Gastroesophageal sphincter (tissue), 4 donors: Measurements from ENCODE around the gene GMIP. TPM values are rescaled to one million over a fixed set of nuclear protein-coding genes. Genes with fewer than 3 reads are reported as not detected.

ENCODE experiments used
- ATAC-seq: fragments of 150-250 bp; one replicate; pipeline ENCODE4 v1.9.1; 2016; ENCODE audit warnings: mild to moderate bottlenecking, moderate library complexity
- H3K27ac ChIP-seq, 4 donors: fragments of 200-600 bp; sonication (generic) in 3 of 4; 1 replicate in 3 of 4; 2 replicates in 1 of 4; pipeline ENCODE4 v1.5.1; 2016 to 2019
- H3K27me3 ChIP-seq: fragments of 200-600 bp; sonication (generic); one replicate; pipeline ENCODE4 v1.5.1; 2019
- H3K36me3 ChIP-seq, 2 donors: fragments of 200-600 bp; sonication (generic); one replicate each; pipeline ENCODE4 v1.5.1; 2019; ENCODE audit warnings: control low read depth in 1 of 2
- H3K4me1 ChIP-seq, 3 donors: fragments of 200-600 bp; sonication (generic); 1 replicate in 2 of 3; 2 replicates in 1 of 3; pipeline ENCODE4 v1.5.1; 2016 to 2019; ENCODE audit warnings: control low read depth in 2 of 3
- H3K4me3 ChIP-seq, 2 donors: fragments of 200-600 bp; sonication (generic); one replicate each; pipeline ENCODE4 v1.5.1; 2019; ENCODE audit warnings: mild to moderate bottlenecking in 1 of 2, moderate library complexity in 1 of 2
- H3K9me3 ChIP-seq, 3 donors: fragments of 200-600 bp; sonication (generic); one replicate each; pipeline ENCODE4 v1.5.1; 2017 to 2019; ENCODE audit warnings: control low read depth in 2 of 3
- EP300 ChIP-seq: sonication (generic); formaldehyde crosslinking; IDR thresholded peaks from one replicate; pipeline ENCODE4 v1.6.1; 2017; ENCODE audit warnings: antibody characterized with exemption, mild to moderate bottlenecking
- POLR2A ChIP-seq, 2 donors: fragments of 450-650 bp; IDR thresholded peaks; one replicate each; pipeline ENCODE4 v1.6.1; 2017; ENCODE audit warnings: antibody characterized with exemption in 2 of 2, mild to moderate bottlenecking in 2 of 2, moderate library complexity in 1 of 2
- POLR2AphosphoS5 ChIP-seq: sonication (generic); formaldehyde crosslinking; IDR thresholded peaks from one replicate; pipeline ENCODE4 v1.6.1; 2017; ENCODE audit warnings: antibody characterized with exemption
- WGBS, 2 donors: methylation state at CpG; one replicate each; pipeline ENCODE4 v1.1.5; 2018; ENCODE audit warnings: low coverage in 1 of 2; 5-methylcytosine and 5-hydroxymethylcytosine counted together
- total RNA-seq, 4 donors: library from RNA; depleted of rRNA; stranded (reverse); fragments of >200 nt; gene quantifications; one replicate each; pipeline ENCODE4 v1.1.0, GENCODE V29; 2016
- TF ChIP-seq, protein P1 (sequence below), 4 experiments: fragments of 200-600 bp in 2 of 4; fragments of 450-650 bp in 2 of 4; sonication (generic) in 1 of 4; IDR thresholded peaks; one replicate each; pipeline ENCODE4 v1.5.1; 2017 to 2019; ENCODE audit warnings: antibody characterized with exemption in 4 of 4, mild to moderate bottlenecking in 2 of 4, moderate library complexity in 2 of 4

Gene GMIP
- total RNA-seq, 4 donors from 2014 or later: 7.7 to 11.2 (median 8.0) TPM

DNA sequence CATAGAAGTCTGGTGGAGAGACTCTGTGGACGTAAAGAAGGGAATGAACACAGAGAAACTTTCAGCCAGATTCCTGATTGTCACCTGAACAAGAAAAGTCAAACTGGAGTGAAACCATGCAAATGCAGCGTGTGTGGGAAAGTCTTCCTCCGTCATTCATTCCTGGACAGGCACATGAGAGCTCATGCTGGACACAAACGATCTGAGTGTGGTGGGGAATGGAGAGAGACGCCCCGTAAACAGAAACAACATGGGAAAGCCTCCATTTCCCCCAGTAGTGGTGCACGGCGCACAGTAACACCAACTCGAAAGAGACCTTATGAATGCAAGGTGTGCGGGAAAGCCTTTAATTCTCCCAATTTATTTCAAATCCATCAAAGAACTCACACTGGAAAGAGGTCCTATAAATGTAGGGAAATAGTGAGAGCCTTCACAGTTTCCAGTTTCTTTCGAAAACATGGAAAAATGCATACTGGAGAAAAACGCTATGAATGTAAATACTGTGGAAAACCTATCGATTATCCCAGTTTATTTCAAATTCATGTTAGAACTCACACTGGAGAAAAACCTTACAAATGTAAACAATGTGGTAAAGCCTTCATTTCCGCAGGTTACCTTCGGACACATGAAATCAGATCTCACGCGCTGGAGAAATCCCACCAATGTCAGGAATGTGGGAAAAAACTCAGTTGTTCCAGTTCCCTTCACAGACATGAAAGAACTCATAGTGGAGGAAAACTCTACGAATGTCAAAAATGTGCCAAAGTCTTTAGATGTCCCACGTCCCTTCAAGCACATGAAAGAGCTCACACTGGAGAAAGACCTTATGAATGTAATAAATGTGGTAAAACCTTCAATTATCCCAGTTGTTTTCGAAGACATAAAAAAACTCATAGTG lies 36.0 kb upstream of the GMIP start:
- ATAC-seq: no peak
- peaks cover 0 to 70% of the 10 kb centered on the region in 2 donors for H3K36me3 ChIP-seq

DNA sequence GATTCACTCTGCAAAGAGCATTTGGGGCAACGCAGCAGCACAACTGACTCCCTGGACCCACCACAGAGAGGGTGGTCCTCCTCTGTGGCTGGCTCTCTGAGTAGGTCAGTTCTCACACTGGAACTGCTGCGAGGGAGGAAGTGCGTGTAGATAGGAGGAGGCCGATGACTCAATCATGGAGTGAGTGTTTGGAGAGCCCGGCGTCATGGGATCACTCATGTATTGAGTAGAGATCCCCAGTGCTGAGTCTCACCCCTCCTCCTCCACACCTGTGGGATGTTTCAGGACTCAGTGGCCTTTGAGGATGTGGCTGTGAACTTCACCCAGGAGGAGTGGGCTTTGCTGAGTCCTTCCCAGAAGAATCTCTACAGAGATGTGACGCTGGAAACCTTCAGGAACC lies 34.1 kb upstream of the GMIP start:
- TF ChIP-seq EP300 (no peak), POLR2AphosphoS5 (no peak), POLR2A (IDR thresholded peaks at IDR 0.05) (no peak)
- TF ChIP-seq, protein P1, sequence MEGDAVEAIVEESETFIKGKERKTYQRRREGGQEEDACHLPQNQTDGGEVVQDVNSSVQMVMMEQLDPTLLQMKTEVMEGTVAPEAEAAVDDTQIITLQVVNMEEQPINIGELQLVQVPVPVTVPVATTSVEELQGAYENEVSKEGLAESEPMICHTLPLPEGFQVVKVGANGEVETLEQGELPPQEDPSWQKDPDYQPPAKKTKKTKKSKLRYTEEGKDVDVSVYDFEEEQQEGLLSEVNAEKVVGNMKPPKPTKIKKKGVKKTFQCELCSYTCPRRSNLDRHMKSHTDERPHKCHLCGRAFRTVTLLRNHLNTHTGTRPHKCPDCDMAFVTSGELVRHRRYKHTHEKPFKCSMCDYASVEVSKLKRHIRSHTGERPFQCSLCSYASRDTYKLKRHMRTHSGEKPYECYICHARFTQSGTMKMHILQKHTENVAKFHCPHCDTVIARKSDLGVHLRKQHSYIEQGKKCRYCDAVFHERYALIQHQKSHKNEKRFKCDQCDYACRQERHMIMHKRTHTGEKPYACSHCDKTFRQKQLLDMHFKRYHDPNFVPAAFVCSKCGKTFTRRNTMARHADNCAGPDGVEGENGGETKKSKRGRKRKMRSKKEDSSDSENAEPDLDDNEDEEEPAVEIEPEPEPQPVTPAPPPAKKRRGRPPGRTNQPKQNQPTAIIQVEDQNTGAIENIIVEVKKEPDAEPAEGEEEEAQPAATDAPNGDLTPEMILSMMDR (IDR thresholded peaks at IDR 0.05): no peak
- WGBS, 2 donors: 93 to 100% methylated on average over 1 to 5 of the region's 7 CpGs
- ATAC-seq: no peak
- no peaks in the 10 kb centered on the region for H3K4me1 ChIP-seq
- no peak overlapping the region for H3K4me3 ChIP-seq
- peaks cover 0 to 84% of the 10 kb centered on the region in 2 donors for H3K36me3 ChIP-seq
- no peaks in the 10 kb centered on the region for H3K27me3 ChIP-seq
- no peak overlapping the region for H3K27ac ChIP-seq
- H3K9me3 ChIP-seq: peaks cover 0 to 11% (median 0%) of the 10 kb centered on the region in 3 donors

More for the DNA sequence above, 36.0 kb upstream of the GMIP start:
- Histone ChIP-seq H3K27ac (no peak overlapping the region), H3K4me3 (no peak overlapping the region), H3K27me3 (no peaks in the 10 kb centered on the region), H3K4me1 (no peaks in the 10 kb centered on the region), H3K9me3 (peaks cover 0 to 11% (median 0%) of the 10 kb centered on the region in 3 donors)
- 93 to 94% methylated on average over 12 to 20 of the region's 20 CpGs for WGBS, 2 donors
- TF ChIP-seq POLR2A (IDR thresholded peaks at IDR 0.05) (no peak), POLR2AphosphoS5 (no peak), EP300 (no peak)
- TF ChIP-seq, protein P1 (IDR thresholded peaks at IDR 0.05): no peak

DNA sequence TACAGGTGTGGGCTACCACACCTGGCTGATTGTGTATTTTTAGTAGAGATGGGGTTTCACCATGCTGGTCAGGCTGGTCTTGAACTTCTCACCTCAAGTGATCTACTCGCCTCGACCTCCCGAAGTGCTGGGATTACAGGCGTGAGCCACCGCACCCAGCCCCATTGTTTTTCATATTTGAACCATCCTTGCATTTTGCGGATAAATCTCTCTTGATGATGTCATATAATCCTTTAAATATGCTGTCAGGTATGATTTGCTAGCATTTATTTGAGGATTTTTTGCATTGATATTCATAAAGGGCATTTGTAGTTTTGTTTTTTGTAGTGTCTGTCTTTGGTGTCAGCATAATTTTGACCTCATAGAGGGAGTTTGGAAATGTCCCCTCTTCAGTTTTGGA lies 30.9 kb upstream of the GMIP start:
- no peak for TF ChIP-seq POLR2AphosphoS5
- TF ChIP-seq, protein P1 (IDR thresholded peaks at IDR 0.05): no peak
- no peak for TF ChIP-seq EP300
- TF ChIP-seq POLR2A (IDR thresholded peaks at IDR 0.05): no peak
- H3K36me3 ChIP-seq: peaks cover 0 to 66% of the 10 kb centered on the region in 2 donors

DNA sequence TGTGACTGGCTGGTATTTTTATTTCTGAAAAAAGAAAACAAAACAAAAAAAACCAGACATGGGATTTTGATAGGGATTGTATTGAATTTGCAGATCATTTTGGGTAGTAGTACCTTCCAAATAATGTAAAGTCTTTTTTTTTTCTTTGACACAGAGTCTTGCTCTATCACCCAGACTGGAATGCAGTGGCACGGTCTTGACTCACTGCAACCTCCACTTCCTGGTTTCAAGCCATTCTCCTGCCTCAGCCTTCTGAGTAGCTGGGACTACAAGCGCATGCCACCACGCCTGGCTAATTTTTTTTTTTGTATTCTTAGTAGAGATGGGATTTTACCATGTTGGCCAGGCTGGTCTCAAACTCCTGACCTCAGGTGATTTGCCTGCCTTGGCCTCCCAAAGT lies 29.4 kb upstream of the GMIP start:
- WGBS, 2 donors: 93 to 95% methylated on average over 2 to 3 of the region's 3 CpGs
- H3K4me1 ChIP-seq: peaks cover 0 to 21% (median 4%) of the 10 kb centered on the region in 3 donors

More for the DNA sequence above, 30.9 kb upstream of the GMIP start:
- H3K27ac ChIP-seq: no peak overlapping the region
- H3K4me1 ChIP-seq: peaks cover 0 to 12% (median 4%) of the 10 kb centered on the region in 3 donors
- peaks cover 0 to 3% (median 0%) of the 10 kb centered on the region in 3 donors for H3K9me3 ChIP-seq
- no peaks in the 10 kb centered on the region for H3K27me3 ChIP-seq
- H3K4me3 ChIP-seq: no peak overlapping the region
- WGBS, 2 donors: 80 to 100% methylated on average over 2 to 3 of the region's 6 CpGs
- ATAC-seq: no peak

DNA sequence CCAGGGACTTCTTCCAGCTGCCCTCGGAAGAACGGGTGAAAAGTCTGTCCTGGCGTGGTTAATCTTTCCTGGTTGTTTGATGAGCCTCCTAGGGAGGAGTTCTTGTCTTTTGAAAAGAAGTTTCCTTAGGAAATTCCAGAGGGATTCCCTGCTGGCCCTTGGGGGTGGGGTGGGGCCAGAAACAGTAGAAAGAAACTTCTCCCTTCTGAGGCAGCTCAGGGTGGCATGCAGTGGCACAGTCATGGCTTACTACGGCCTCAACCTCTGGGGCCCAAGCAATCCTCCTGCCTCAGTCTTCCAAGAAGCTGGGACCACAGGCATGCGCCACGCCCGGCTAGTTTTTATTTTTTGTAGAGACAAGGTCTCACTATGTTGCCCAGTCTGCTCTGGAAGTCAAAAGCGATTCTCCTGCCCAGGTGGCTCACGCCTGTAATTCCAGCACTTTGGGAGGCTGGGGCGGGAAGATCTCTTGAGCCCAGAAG lies 26.7 kb upstream of the GMIP start:
- H3K4me1 ChIP-seq: peaks cover 0 to 21% (median 4%) of the 10 kb centered on the region in 3 donors
- no peaks in the 10 kb centered on the region for H3K9me3 ChIP-seq
- ATAC-seq: no peak
- 85 to 100% methylated on average over 1 to 5 of the region's 10 CpGs for WGBS, 2 donors
- TF ChIP-seq, protein P1 (IDR thresholded peaks at IDR 0.05): no peak
- TF ChIP-seq POLR2AphosphoS5 (no peak), EP300 (no peak), POLR2A (IDR thresholded peaks at IDR 0.05) (no peak)
- H3K36me3 ChIP-seq: peaks cover 0 to 25% of the 10 kb centered on the region in 2 donors
- no peaks in the 10 kb centered on the region for H3K27me3 ChIP-seq
- H3K4me3 ChIP-seq: peak overlapping the region in 1 of 2 donors; percentile 90
- no peak overlapping the region for H3K27ac ChIP-seq

More for the DNA sequence above, 29.4 kb upstream of the GMIP start:
- Histone ChIP-seq H3K9me3 (no peaks in the 10 kb centered on the region), H3K27ac (no peak overlapping the region), H3K36me3 (peaks cover 0 to 51% of the 10 kb centered on the region in 2 donors), H3K27me3 (no peaks in the 10 kb centered on the region), H3K4me3 (no peak overlapping the region)
- ATAC-seq: no peak
- TF ChIP-seq POLR2AphosphoS5: no peak
- TF ChIP-seq POLR2A (IDR thresholded peaks at IDR 0.05): no peak
- TF ChIP-seq EP300: no peak
